Measurements from ENCODE around the gene F2RL2.
A peak's percentile ranks its signal among the peaks of the same experiment; 100 is the strongest.

Gene F2RL2

DNA sequence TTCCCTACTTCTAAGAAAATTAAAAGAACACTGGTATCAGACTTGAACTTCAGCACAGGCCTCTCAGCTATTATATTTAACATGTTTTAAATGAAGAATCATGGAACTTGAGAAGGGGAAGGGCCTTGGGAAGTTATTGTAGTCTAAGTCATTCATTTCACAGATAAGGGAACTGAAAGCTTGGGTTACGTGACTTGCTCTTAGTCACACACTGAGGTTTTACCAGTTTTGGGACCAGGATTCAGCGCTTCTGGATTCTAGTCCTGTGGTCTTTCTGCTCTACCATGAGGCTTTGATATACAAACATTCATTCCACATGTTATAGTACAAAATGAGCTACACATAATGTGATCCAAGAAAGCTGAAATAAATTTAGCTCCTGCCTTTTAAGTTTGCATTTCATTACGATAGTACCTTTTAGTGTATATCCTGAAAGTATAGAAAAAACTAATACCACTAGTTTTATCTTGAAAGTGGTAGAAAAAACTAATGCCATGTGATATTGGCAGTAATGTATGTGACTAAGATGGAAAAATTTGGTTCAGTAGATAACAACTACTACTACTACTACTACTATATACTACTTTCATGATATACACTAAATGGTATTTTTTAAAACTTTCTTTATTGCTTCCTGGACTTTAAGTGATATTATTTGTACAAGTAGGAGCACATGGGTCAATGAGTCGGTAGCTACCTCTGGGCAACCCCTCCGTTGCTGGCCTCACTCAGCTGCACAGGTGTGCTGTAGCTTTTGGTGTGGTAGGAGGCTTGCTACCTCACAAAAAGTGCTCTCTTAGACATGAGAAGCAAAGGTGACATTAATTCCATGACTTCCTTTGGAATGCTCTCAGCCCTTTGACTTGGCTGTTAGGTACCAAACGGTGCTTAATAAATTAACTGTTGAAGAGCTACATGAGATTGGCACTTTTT is 40.7 kb downstream of the F2RL2 start:
- DNase-seq, result peak; percentile 55

DNA sequence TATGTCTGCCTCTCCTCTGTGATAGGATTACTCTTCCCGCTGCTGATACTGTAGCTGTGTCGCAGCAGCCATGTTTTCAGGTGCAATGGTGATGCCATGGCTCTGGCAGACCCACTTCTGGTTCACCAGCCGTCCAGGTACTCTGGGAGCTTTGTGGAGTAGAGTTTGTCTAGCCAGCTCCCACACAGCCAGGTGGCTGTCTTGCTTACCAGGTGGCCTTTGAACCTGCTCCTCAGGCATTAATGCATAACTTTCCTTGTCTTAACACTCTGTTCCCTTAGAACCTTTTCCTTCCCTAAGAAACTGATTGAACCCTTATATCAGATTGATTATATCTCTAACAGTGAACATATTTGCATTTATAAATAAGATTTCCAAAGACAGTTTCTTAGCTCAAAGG is 42.2 kb downstream of the F2RL2 start:
- DNase-seq, result no peak

- peak; percentile 19 for DNase-seq
These were observed 43.9 kb downstream of the F2RL2 start for GRCh38 chr5:76579166-76579937.

DNA sequence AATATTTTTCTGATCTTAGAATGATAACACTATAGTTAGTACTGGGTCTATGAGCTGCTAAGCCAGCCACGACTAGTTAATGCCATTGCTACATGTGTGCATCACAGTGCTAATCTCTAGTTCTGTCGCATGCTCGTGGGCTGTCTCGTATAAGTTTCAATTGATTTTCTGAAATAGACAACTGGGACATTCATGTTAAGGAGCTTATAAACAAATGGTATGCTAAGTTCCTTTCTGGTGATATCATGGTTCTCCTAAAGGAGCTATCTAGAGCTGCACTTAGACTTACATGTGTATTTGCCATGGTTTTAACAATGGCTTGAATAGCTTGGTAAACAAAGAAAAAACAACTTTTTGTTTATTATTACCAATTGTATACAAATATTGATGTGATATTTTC is 46.2 kb downstream of the F2RL2 start:
- no peak for DNase-seq

DNA sequence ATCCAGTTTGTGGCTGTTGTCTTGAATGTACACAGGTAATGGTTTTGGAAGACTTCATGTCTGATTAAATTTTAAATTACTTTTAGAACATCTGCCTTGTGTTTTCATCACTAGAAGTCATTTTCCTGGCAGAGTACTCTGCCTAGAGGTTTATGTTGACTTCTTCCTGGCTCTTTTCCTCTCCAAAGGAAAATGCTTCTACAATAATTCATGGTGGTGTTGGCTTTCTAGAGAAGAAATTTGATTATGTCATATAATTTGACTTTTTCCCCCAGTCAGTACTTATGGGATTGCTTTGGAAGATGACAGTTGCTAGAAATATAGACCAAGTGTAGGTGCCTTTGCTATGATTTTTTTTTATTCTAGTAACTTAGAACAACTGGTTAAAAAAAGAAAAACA is 46.8 kb downstream of the F2RL2 start:
- DNase-seq, result no peak

DNA sequence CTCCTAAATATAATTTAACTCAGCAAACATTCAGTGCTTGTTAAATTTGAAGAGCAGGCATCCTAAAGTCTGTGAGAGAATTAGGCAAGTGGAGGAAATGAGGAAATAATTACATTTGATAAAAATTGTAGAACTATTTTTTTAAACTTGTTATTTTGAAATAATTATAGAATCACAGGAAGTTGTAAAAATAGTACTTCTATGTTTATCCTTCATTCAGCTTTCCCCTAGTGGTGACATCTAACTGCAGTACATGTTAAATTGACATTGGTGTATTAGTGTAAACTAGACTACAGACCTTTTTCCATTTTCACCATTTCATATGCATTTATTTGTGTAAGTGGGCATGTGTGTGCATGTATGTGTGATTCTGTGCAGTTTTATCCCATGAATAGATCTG is 51.6 kb downstream of the F2RL2 start:
- DNase-seq, result no peak

DNA sequence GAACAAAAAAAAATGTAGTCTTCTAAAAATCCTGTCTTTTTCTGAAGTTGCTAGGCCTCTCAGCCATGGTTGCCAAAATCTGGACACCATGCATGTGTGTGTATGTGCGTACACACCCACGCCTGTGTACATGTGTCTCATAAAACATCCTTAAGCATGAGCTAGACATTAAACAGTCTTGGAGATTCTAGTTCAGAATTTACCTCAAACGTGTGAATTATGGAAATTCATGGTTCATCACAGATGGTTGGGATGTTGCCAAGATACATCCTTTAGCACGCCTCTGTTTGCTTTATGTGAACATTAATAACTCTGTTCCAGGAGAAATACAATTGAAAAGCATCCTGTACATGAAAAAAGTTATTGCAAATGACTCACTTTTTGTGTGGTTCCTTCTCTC is 53.0 kb downstream of the F2RL2 start:
- DNase-seq, result no peak
